ENCODE results near the gene CDKAL1. TPM values are rescaled to one million over a fixed set of nuclear protein-coding genes. Genes with fewer than 3 reads are reported as not detected.

The CDKAL1 gene
- total and polyA plus RNA-seq, 2 of the 8 experiments (the other 6 are each of a cell fraction or from before 2014, with no cell fraction given) = 8.4 to 24.6 TPM

DNA sequence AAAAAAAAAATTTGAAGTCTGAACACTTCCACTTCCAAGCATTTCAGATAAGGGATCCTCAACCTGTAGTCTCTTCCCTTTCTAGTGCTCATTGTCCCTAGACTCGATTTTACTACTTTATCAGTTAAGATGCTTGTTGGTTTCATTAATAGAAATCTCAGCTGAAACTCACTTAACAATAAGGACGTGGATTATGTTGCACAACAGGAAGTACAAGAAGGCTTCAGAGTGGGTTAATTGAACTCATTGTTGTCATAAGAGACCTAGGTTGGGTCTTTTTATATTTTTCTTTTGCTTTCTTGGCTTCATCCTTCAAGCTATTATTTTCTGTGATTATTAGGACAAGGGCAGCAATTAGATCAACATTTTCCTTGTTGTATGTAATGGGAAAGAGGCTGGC, 175.2 kb downstream of the CDKAL1 start:
- FAIRE-seq (no peak), DNase-seq (ENCODE audit: low read depth in 1 of 2, low spot score in 2 of 2) (no peak)
- no peak overlapping the region for H3K4ac ChIP-seq (replicated peaks; ENCODE audit: insufficient read length, low read depth, low read length)
- H2BK120ac ChIP-seq (replicated peaks; ENCODE audit: low read depth, low read length) = no peak overlapping the region
- peaks cover 0 to 2% (median 0%) of the 10 kb centered on the region in 4 experiments; a peak in 1 of 7 replicates for H3K4me1 ChIP-seq (replicated peaks in 1 of 4; ENCODE audit: control insufficient read depth in 3 of 4, insufficient read depth in 4 of 4, low read length in 3 of 4)
- H3K27ac ChIP-seq (ENCODE audit: low read depth, low read length) = no peak overlapping the region
- CTCF ChIA-PET (ENCODE audit: partially characterized antibody) = interaction anchor here (0.7 kb wide), 1 partner anchor 78 kb away, joined by 3 read pairs; no protein-coding TSS in a partner anchor
- H3K9ac ChIP-seq (replicated peaks in 1 of 4; ENCODE audit: extremely low read depth in 1 of 4, low read depth in 3 of 4, low read length in 3 of 4) = no peak overlapping the region
- no peak overlapping the region for H2BK5ac ChIP-seq (ENCODE audit: low read depth, low read length)
- H4K91ac ChIP-seq (replicated peaks; ENCODE audit: insufficient read length, low read length) = no peak overlapping the region
- 84% methylated on average over 2 of the region's 2 CpGs; no CpG with 5 or more reads in 1 of the 2 experiments for WGBS, 2 experiments (ENCODE audit: extremely low coverage in 1 of 2, insufficient coverage in 1 of 2, insufficient read length in 1 of 2, insufficient replicate concordance in 2 of 2, low coverage in 1 of 2, low lambda C conversion rate in 2 of 2, missing lambda C conversion rate in 1 of 2)
- H3K79me1 ChIP-seq (ENCODE audit: low read depth, low read length) = no peaks in the 10 kb centered on the region
- no peak overlapping the region for H3K4me3 ChIP-seq (ENCODE audit: extremely low read depth in 1 of 4, insufficient read depth in 2 of 4, low read depth in 3 of 4, low read length in 4 of 4)
- no peak overlapping the region for H3K4me2 ChIP-seq (ENCODE audit: insufficient read depth in 1 of 2, low read depth in 2 of 2, low read length in 2 of 2)
- H3K18ac ChIP-seq (ENCODE audit: extremely low read depth, low read length) = no peak overlapping the region
- H3K9me3 ChIP-seq (ENCODE audit: insufficient read depth in 2 of 2, low read depth in 1 of 2, low read length in 1 of 2) = no peaks in the 10 kb centered on the region
- no peaks in the 10 kb centered on the region for H3K27me3 ChIP-seq (replicated peaks in 1 of 4; ENCODE audit: control insufficient read depth in 3 of 4, extremely low read depth in 1 of 4, insufficient read depth in 3 of 4, low read length in 3 of 4)
- no peak overlapping the region for H2BK12ac ChIP-seq (ENCODE audit: low read depth, low read length)
- H4K5ac ChIP-seq (ENCODE audit: insufficient read length, low read depth, low read length) = no peak overlapping the region
- POLR2A ChIA-PET (ENCODE audit: partially characterized antibody) = interaction anchor here (0.9 to 1.0 kb wide), 2 partner anchors 12 to 20 kb away, joined by 3 to 4 read pairs; no protein-coding TSS in a partner anchor
- H2BK15ac ChIP-seq (ENCODE audit: low read length) = no peak overlapping the region
- no peak overlapping the region for H2BK20ac ChIP-seq (ENCODE audit: low read length)
- no peak overlapping the region for H3K56ac ChIP-seq (replicated peaks; ENCODE audit: insufficient read length, low read depth, low read length)
- no peak overlapping the region for H2AFZ ChIP-seq (ENCODE audit: low read length)
- H3K23me2 ChIP-seq (ENCODE audit: low read depth, low read length) = no peaks in the 10 kb centered on the region
- no peaks in the 10 kb centered on the region for H4K20me1 ChIP-seq (replicated peaks in 1 of 2; ENCODE audit: control insufficient read depth in 1 of 2, insufficient read depth in 2 of 2, low read length in 2 of 2)
- H3K14ac ChIP-seq (ENCODE audit: insufficient read length) = no peak overlapping the region
- H2AK5ac ChIP-seq (ENCODE audit: low read depth, low read length) = no peak overlapping the region
- H3K23ac ChIP-seq (ENCODE audit: insufficient read length) = no peak overlapping the region
- no peak overlapping the region for H4K8ac ChIP-seq (ENCODE audit: extremely low read depth, insufficient read depth, low read length)
- 0 out of 4 replicates have a peak, but pooled peaks cover 0 to 5% of the 10 kb centered on the region in 2 experiments for H3K79me2 ChIP-seq (ENCODE audit: control insufficient read depth in 1 of 2, insufficient read depth in 2 of 2, low read length in 2 of 2)
- no peaks in the 10 kb centered on the region for H3K36me3 ChIP-seq (ENCODE audit: control insufficient read depth in 2 of 4, insufficient read depth in 4 of 4, low read length in 3 of 4)
- no peak for TF ChIP-seq EZH2 (IDR thresholded peaks at IDR 0.05; ENCODE audit: low read depth, low read length, severe bottlenecking)

Measured in H1 (cell line).